RWPE1 (cell line): ENCODE results near the gene MAP7D1.

Experiments
- CTCF ChIA-PET: fragments of 350-600 bp; sonication (Branson Sonifier 250); formaldehyde crosslinking; extraction: SDS; loops from one replicate; lab custom pipeline; 2021; lab: Yijun Ruan, JAX
- POLR2A ChIA-PET: fragments of 400-600 bp; formaldehyde crosslinking; extraction: SDS; loops from one replicate; lab custom pipeline; 2020; ENCODE audit warnings: antibody characterized with exemption; ENCODE audit not compliant: low non-redundant PET; lab: Yijun Ruan, JAX
- DNase-seq: peaks from one replicate; pipeline ENCODE4 v3.0.0; 2012; ENCODE audit warnings: low spot score
- H3K27ac ChIP-seq: fragments of 450-650 bp; 2 replicates; pipeline ENCODE4 v1.5.1; 2017
- CTCF ChIP-seq: fragments of 450-650 bp; conservative IDR thresholded peaks from 2 replicates; pipeline ENCODE4 v1.5.1; 2017; ENCODE audit warnings: low read depth, mild to moderate bottlenecking

The MAP7D1 gene

GRCh38 chr1:36119456-36119855 lies 36.5 kb upstream of the MAP7D1 start:
- no peak for TF ChIP-seq CTCF
- no peak for DNase-seq
- CTCF ChIA-PET = interaction anchor here (0.6 to 1.0 kb wide), 2 partner anchors 15 to 81 kb away, joined by 3 read pairs; no protein-coding TSS in a partner anchor
- POLR2A ChIA-PET = no interaction called here
- no peak overlapping the region for H3K27ac ChIP-seq

GRCh38 chr1:36122062-36123030 lies 33.6 kb upstream of the MAP7D1 start:
- no peak for DNase-seq
- CTCF ChIA-PET = no interaction called here
- TF ChIP-seq CTCF = no peak
- no peak overlapping the region for H3K27ac ChIP-seq
- POLR2A ChIA-PET = no interaction called here

- TF ChIP-seq CTCF = no peak
- H3K27ac ChIP-seq = no peak overlapping the region
- CTCF ChIA-PET = no interaction called here
- POLR2A ChIA-PET = no interaction called here
- DNase-seq = no peak
These were observed 32.6 kb upstream of the MAP7D1 start for GRCh38 chr1:36123356-36123755.

GRCh38 chr1:36124404-36125128 lies 31.4 kb upstream of the MAP7D1 start:
- ChIA-PET CTCF (no interaction called here), POLR2A (no interaction called here)
- TF ChIP-seq CTCF = no peak
- no peak for DNase-seq
- no peak overlapping the region for H3K27ac ChIP-seq

GRCh38 chr1:36125129-36125991 lies 30.6 kb upstream of the MAP7D1 start, which contains the start of gene COL8A2:
TSS of gene COL8A2 (minus strand) at chr1:36125222. CDS start at chr1:36100242, 24,980 bp downstream.
- no peak within 1 kb of the TSS for H3K27ac ChIP-seq
- no peak for TF ChIP-seq CTCF
- ChIA-PET POLR2A (no interaction called here), CTCF (no interaction called here)
- no peak for DNase-seq
